Activated effector memory CD4-positive, alpha-beta T cell treated with anti-CD3 and anti-CD28 coated beads, Interleukin-2, amount 50 U/mL, for 16 hours (primary cell): ENCODE data around the gene NDUFAB1.
A peak's percentile ranks its signal among the peaks of the same experiment; 100 is the strongest.
"Not testable (repeated sequence)": the region's sequence is repeated elsewhere in the genome, so short reads cannot be mapped to it uniquely, and the experiment has no call there.

ENCODE experiments used
- DNase-seq: peaks from one replicate; pipeline ENCODE4 v3.0.0-alpha.2; 2020

The NDUFAB1 gene

GRCh38 chr16:23595951-23596720 lies at the start of gene NDUFAB1:
Gene NDUFAB1 (minus strand): TSS chr16:23596316. CDS start chr16:23596290, 26 bp downstream.
- peak; percentile 97 for DNase-seq

DNA sequence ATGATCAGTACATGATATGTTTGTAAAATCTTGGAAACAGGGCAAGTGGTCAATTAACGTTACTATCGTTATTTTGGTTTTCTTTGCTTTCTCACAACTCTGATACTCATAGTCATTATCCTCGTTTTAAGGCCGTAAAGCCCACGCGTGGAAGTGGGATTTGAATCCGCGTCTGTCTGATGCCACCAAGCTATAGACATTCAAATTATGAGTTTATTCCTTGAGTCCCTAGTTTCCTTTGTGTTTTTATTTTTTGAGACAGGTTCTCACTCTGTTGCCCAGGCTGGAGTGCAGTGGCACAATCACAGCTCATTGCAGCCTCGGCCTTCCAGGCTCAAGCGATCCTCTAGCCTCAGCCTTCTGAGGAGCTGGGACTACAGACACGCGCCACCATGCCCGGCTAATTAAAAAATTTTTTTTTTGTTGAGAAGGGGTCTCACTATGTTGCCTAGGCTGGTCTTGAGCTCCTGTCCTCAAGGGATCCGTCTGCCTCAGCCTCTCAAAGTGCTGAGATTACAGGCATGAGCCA lies 46.2 kb upstream of the NDUFAB1 start:
- DNase-seq, result no peak

DNA sequence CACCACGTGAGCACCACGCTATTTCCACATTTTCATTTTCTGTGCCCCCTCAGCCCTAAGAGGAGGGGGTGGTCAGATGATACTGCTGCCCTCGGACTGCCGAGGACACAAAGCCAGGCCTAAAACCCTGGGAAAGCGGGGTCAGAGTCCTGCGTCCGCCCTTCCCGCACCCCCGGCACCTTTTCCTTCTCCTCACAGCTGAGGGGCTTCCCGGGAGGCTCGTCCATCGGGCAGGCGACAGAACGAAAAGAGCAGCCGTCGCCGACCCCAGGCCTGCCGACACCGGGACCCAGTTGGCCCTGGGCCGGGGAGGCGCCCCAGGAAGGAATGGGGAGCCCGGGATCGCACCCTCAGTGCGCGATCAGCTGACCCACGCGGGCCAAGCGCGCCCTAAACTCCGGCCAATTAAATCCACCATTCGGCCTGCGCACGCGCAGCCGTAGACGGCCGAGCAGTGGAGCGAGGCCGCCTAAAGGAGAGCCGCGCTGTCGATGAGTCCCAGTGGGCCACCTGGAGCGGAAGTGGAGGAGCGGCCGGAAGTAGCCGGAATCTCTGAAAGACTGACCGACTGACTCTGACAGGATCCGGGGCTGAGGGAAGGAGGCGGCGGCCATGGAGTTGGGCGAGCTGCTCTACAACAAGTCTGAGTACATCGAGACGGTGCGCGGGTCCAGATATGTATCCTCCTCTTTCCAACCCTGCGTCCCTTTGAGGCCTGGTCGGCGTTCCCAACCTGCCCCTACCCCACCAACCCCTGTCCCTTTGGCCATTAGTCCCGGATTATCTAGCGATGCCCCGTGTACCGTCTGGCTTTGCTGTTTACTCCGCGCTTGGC lies 45.0 kb upstream of the NDUFAB1 start, which contains the start of the genes DCTN5 and PALB2:
Gene DCTN5, plus strand, starts transcription at position 536 of the 835 bp plus-strand sequence. Its CDS starts 77 bp downstream, at position 613.
Gene PALB2, minus strand, starts transcription at position 380 of the 835 bp plus-strand sequence. Its CDS starts 153 bp downstream, at position 227.
- peak; percentile 96 for DNase-seq

DNA sequence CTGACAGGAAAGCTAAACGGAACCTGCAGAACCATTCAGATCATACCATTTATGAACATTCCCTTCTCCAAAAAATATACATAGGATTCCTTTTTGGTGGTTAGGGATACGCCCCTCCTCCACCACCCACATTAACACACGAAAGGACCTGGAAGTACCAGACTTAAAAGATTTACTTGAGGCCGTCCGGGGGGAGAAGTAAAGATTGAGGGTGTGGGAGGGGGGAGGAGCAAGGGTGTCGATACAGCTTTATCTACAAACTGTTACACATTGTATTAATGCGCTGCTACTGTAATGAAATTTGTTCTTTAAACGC lies 44.5 kb upstream of the NDUFAB1 start:
- no peak for DNase-seq

- no peak for DNase-seq
Observed at GRCh38 chr16:23635958-23636357, 39.8 kb upstream of the NDUFAB1 start.

- no peak for DNase-seq
Observed at GRCh38 chr16:23634461-23635036, 38.4 kb upstream of the NDUFAB1 start.

- DNase-seq, result not testable (repeated sequence)
Observed at GRCh38 chr16:23631874-23632273, 35.8 kb upstream of the NDUFAB1 start.

DNA sequence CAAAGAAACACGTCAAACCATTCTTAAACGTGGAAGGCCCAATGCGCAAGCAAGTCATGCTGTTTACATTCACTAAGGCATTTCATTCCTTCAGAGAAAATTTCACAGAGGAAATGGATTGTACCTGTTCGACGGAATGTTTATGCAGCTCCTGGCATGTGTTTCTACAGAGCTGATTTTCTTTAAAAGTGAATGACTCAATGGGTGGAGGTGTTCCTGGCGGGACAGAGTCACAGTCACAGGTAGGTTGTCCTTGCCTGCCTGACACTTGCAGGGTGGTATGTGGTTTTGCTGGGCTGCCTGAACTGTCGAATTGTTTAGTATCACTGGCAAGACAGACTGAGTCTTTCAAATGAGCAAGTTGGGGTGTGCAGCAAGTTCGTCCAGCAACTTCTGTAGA lies 33.4 kb upstream of the NDUFAB1 start:
- no peak for DNase-seq

DNA sequence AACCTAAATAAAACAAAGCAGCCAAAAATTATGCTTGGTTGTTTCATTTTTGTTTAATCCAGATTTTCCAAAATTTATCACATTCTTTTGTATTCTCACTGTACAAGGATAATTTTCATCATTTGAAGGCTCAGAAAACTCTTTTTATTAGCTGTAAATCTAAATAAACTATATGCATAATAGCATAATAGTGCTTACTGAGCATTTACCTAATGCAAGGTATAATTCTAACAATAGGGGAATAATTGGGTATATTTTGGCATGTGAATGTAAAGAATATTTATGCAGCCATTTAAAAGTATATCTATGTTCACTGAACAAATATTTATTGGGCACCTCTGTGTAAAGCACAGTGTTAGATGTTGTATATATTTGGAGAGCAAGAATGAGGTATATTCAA lies 28.0 kb upstream of the NDUFAB1 start:
- no peak for DNase-seq

GRCh38 chr16:23615805-23616204 lies 19.7 kb upstream of the NDUFAB1 start:
- DNase-seq, result no peak

GRCh38 chr16:23611936-23612335 lies 15.8 kb upstream of the NDUFAB1 start:
- no peak for DNase-seq

DNA sequence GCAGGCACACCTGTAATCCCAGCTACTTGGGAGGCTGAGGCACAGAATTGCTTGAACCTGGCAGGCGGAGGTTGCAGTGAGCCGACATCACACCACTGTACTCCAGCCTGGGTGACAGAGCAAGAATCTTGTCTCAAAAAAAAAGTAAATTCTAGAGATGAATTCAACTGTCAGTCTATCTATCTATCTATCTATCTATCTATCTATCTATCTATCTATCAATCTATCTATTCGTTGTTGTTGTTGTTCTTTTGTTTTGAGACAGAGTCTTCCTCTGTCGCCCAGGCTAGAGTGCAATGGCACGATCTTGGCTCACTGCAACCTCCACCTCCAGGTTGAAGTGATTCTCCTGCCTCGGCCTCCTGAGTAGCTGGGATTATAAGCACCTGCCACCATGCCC lies 14.8 kb upstream of the NDUFAB1 start:
- DNase-seq, result not testable (repeated sequence)

GRCh38 chr16:23609929-23610328 lies 13.8 kb upstream of the NDUFAB1 start:
- no peak for DNase-seq

GRCh38 chr16:23608194-23608593 lies 12.1 kb upstream of the NDUFAB1 start:
- DNase-seq, result no peak

- peak; percentile 9 for DNase-seq
Observed at GRCh38 chr16:23607726-23608125, 11.6 kb upstream of the NDUFAB1 start.

- peak; percentile 64 for DNase-seq
Observed at GRCh38 chr16:23597003-23597756, 1.1 kb upstream of the NDUFAB1 start.

DNA sequence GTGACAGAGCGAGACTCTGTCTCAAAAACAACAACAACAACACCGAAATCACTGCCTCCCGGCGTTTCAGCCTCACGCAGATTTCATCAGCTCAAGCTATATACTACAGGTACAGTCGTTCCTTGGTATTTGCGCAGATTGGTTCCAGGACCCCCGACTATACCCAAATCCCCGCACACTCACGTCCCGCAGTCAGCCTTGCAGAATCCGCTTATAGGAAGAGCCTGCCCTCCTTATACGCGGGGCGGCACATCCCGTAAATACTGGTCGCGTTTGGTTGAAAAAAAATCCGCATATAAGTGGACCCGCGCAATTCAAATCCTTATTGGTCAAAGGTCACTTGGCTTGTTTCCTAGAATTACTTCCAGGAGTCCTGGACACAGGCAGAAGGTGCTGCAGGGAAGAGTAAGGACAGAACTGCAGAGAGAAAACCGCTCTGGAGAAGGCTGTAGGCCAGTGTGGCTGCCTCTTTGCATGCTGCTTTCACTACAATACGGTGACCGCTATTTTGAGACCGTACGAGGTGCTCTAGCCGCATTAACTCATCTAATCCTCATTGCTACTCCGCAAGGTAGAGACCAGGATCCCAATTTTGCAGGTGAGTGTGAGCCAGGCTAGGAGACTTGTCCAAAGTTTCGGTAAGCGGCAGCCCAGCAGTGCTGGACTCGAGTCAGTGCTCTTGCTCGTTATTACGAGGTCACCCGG lies 718 bp downstream of the NDUFAB1 start:
- peak; percentile 57 for DNase-seq

- peak; percentile 57 for DNase-seq
Observed at GRCh38 chr16:23594186-23594585, 1.9 kb downstream of the NDUFAB1 start.

DNA sequence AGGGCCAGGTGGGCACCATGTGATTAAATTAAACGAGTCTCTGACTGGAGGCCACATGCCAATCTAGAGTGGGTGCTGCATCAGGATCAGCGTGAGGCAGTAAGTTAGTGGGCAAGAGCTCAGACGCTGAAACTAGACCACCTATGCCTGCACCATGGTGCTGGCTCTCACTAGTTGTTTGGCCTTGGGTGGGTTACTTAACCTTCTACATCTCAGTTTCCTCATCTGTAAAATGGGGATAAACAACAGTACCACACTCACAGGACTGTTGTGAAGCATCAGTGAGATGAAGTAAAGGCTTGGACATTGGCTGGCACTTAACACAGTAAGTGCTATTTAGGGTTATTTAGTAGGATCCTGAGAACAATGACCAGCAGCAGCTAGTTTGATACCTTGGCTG lies 5.9 kb downstream of the NDUFAB1 start:
- no peak for DNase-seq

- DNase-seq, result no peak
Observed at GRCh38 chr16:23587726-23588125, 8.4 kb downstream of the NDUFAB1 start.

GRCh38 chr16:23584186-23585076 lies 11.7 kb downstream of the NDUFAB1 start:
- no peak for DNase-seq
